Epithelial cell of esophagus (primary cell): Measurements from ENCODE around the gene KL.

Experiments
- DNase-seq: peaks from one replicate; pipeline ENCODE4 v3.0.0; 2010; ENCODE audit warnings: low read depth
- H3K4me3 ChIP-seq: 2 replicates; pipeline ENCODE4 v1.5.1; 2011; ENCODE audit warnings: mild to moderate bottlenecking, low read length, control low read depth
- TF ChIP-seq, protein P1 (sequence below): IDR thresholded peaks from 2 replicates; pipeline ENCODE4 v1.5.1; 2011; ENCODE audit warnings: low read depth, mild to moderate bottlenecking, low read length, control low read depth, inconsistent platforms; ENCODE audit not compliant: insufficient read depth; ENCODE audit errors: missing control alignments

Gene KL

DNA sequence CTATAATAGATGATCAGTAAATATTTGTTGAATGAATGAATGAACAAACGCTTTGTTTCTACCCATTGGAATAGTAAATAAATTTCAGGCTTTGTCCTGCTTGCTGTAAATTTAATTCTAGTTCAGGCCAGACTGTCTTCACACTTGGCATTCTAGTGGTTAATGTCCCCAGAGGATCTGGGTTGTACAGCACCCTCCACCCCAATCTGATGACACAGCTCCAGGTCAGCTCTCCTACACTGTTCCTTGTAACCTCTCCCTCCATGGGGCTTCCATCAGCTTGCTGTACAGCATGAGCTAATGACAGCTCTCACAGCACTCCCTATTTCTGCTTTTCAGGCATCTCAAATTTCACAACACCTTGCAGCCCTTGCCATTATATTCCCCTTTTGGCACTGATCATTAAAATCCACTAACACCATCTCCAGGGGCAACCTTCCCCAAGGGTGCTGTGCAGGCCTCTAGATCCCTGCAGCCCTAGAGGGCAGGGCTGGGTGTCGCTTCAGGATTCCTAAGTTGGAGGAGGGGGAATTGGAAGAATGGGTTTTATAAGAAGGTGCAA lies 12.7 kb upstream of the KL start:
- H3K4me3 ChIP-seq = no peak overlapping the region
- TF ChIP-seq, protein P1, sequence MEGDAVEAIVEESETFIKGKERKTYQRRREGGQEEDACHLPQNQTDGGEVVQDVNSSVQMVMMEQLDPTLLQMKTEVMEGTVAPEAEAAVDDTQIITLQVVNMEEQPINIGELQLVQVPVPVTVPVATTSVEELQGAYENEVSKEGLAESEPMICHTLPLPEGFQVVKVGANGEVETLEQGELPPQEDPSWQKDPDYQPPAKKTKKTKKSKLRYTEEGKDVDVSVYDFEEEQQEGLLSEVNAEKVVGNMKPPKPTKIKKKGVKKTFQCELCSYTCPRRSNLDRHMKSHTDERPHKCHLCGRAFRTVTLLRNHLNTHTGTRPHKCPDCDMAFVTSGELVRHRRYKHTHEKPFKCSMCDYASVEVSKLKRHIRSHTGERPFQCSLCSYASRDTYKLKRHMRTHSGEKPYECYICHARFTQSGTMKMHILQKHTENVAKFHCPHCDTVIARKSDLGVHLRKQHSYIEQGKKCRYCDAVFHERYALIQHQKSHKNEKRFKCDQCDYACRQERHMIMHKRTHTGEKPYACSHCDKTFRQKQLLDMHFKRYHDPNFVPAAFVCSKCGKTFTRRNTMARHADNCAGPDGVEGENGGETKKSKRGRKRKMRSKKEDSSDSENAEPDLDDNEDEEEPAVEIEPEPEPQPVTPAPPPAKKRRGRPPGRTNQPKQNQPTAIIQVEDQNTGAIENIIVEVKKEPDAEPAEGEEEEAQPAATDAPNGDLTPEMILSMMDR = no peak
- DNase-seq = no peak

DNA sequence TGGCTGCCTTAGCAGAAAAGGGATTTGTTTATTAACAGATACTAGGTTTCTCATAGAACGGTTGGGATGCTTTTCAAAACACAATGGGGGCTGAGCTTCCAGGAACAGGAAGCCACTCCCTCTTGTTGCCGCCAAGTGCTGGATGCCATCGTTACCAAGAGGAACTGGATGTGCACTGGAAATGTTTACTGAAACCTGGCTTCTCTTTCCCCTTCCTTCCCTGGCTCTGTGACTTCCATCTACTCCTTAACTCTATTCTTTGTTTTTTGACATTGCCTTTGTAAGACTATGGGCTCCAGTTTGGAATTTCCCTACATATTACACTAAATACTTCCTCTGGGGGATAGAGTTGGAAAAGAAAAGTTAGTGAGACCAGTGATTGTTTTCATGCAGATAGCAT lies 11.7 kb upstream of the KL start:
- no peak for DNase-seq

GRCh38 chr13:33006134-33006533 lies 10.1 kb upstream of the KL start:
- TF ChIP-seq, protein P1 = no peak
- no peak for DNase-seq
- no peak overlapping the region for H3K4me3 ChIP-seq

More for the DNA sequence above, 11.7 kb upstream of the KL start:
- H3K4me3 ChIP-seq = no peak overlapping the region
- TF ChIP-seq, protein P1 = no peak

GRCh38 chr13:33006638-33007037 lies 9.6 kb upstream of the KL start:
- DNase-seq = no peak
- TF ChIP-seq, protein P1 = no peak
- no peak overlapping the region for H3K4me3 ChIP-seq

DNA sequence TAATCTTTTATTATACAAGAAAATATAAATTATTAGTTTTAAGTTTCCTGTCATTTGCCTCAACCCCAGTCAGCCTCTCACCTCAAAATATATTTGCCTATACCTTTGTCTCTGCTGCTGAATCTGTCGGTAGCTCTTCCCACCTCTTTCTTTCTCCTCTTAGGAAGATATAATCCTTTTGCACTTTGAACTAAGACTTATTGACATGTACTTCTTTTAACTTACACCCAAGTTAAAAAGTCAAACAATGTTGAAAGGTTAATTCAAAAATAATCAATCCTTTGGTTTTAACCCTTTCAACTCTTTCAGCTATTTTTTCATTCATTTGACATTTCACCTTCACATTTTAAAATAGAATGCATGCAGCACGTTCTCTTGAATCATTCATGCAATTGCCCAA lies 9.0 kb upstream of the KL start:
- no peak overlapping the region for H3K4me3 ChIP-seq
- no peak for DNase-seq
- TF ChIP-seq, protein P1 = no peak

- DNase-seq = no peak
- TF ChIP-seq, protein P1 = no peak
- no peak overlapping the region for H3K4me3 ChIP-seq
Observed at GRCh38 chr13:33007950-33008349, 8.3 kb upstream of the KL start.
